Gastrocnemius medialis (tissue), 4 donors: Measurements from ENCODE around the gene MAN1A2. TPM values are rescaled to one million over a fixed set of nuclear protein-coding genes. Genes with fewer than 3 reads are reported as not detected.
"Not testable (repeated sequence)": the region's sequence is repeated elsewhere in the genome, so short reads cannot be mapped to it uniquely, and the experiment has no call there.

ENCODE experiments used
- ATAC-seq, 2 donors: fragments of 150-250 bp; one replicate each; pipeline ENCODE4 v1.9.1; 2016
- DNase-seq, 2 donors: peaks; one replicate each; pipeline ENCODE4 v3.0.0-alpha.2; 2019
- H3K27ac ChIP-seq, 4 donors: fragments of 200-600 bp; sonication (generic); 1 replicate in 1 of 4; 2 replicates in 3 of 4; pipeline ENCODE4 v1.5.1; 2016 to 2018; ENCODE audit warnings: mild to moderate bottlenecking in 2 of 4, moderate library complexity in 1 of 4
- H3K27me3 ChIP-seq, 3 donors: fragments of 200-600 bp; sonication (generic) in 2 of 3; 1 replicate in 1 of 3; 2 replicates in 2 of 3; pipeline versions ENCODE4 v1.5.1 to v1.6.0; 2016 to 2019; ENCODE audit warnings: mild to moderate bottlenecking in 1 of 3, moderate library complexity in 1 of 3
- H3K36me3 ChIP-seq, 2 donors: fragments of 200-600 bp; sonication (generic) in 1 of 2; one replicate each; pipeline ENCODE4 v1.5.1; 2017 to 2018
- H3K4me1 ChIP-seq, 2 donors: fragments of 200-600 bp; sonication (generic) in 1 of 2; one replicate each; pipeline ENCODE4 v1.5.1; 2016 to 2017; ENCODE audit warnings: mild to moderate bottlenecking in 2 of 2
- H3K4me3 ChIP-seq, 4 donors: fragments of 200-600 bp; sonication (generic) in 3 of 4; 1 replicate in 1 of 4; 2 replicates in 3 of 4; pipeline ENCODE4 v1.5.1; 2016 to 2019; ENCODE audit warnings: mild to moderate bottlenecking in 2 of 4
- H3K9me3 ChIP-seq, 3 donors: fragments of 200-600 bp; sonication (generic) in 2 of 3; 1 replicate in 1 of 3; 2 replicates in 2 of 3; pipeline ENCODE4 v1.5.1; 2016 to 2019
- POLR2A ChIP-seq, 2 donors: fragments of 450-650 bp; IDR thresholded peaks; one replicate each; pipeline ENCODE4 v1.6.1; 2017; ENCODE audit warnings: antibody characterized with exemption in 2 of 2, mild to moderate bottlenecking in 2 of 2, moderate library complexity in 2 of 2
- in situ Hi-C, 4 donors: fragments of 200-750 bp; cut with MboI; loops; one replicate each; pipeline versions ENCODE4 v1.15.0 to v1.8.0; 2017; ENCODE audit warnings: low sequenced_read_pairs in 4 of 4
- intact Hi-C: fragments of 100-400 bp; cut with DNase I; formaldehyde crosslinking; loops from one replicate; pipeline ENCODE4 v1.15.1; 2023; ENCODE audit warnings: low total_unique reads
- total RNA-seq, 4 donors: library from RNA; depleted of rRNA; stranded (reverse); fragments of >200 nt; gene quantifications; one replicate each; pipeline versions ENCODE4 v1.1.0 to v1.2.3, GENCODE V29; 2016
- TF ChIP-seq, protein P1 (sequence below), 5 experiments: fragments of 450-650 bp in 3 of 5; fragments of 200-600 bp in 2 of 5; sonication (generic) in 2 of 5; IDR thresholded peaks in 4 of 5; conservative IDR thresholded peaks in 1 of 5; 1 replicate in 4 of 5; 2 replicates in 1 of 5; pipeline ENCODE4 v1.5.1; 2016 to 2019; ENCODE audit warnings: antibody characterized with exemption in 5 of 5, mild to moderate bottlenecking in 3 of 5, moderate library complexity in 3 of 5

The MAN1A2 gene
- total RNA-seq, 4 donors from 2014 or later = 14.9 to 37.0 (median 28.3) TPM

- TF ChIP-seq, protein P1, sequence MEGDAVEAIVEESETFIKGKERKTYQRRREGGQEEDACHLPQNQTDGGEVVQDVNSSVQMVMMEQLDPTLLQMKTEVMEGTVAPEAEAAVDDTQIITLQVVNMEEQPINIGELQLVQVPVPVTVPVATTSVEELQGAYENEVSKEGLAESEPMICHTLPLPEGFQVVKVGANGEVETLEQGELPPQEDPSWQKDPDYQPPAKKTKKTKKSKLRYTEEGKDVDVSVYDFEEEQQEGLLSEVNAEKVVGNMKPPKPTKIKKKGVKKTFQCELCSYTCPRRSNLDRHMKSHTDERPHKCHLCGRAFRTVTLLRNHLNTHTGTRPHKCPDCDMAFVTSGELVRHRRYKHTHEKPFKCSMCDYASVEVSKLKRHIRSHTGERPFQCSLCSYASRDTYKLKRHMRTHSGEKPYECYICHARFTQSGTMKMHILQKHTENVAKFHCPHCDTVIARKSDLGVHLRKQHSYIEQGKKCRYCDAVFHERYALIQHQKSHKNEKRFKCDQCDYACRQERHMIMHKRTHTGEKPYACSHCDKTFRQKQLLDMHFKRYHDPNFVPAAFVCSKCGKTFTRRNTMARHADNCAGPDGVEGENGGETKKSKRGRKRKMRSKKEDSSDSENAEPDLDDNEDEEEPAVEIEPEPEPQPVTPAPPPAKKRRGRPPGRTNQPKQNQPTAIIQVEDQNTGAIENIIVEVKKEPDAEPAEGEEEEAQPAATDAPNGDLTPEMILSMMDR (IDR thresholded peaks at IDR 0.05 in 4 of 5, conservative IDR thresholded peaks at IDR 0.05 in 1 of 5) = no peak
- TF ChIP-seq POLR2A (IDR thresholded peaks at IDR 0.05) = no peak
- Histone ChIP-seq H3K9me3 (no peaks in the 10 kb centered on the region), H3K27me3 (no peaks in the 10 kb centered on the region), H3K27ac (no peak overlapping the region), H3K36me3 (no peaks in the 10 kb centered on the region), H3K4me1 (no peaks in the 10 kb centered on the region), H3K4me3 (no peak overlapping the region)
- intact Hi-C loops (no loop called here), in situ Hi-C loops (no loop called here)
- no peak for ATAC-seq
- DNase-seq = no peak
Measured at GRCh38 chr1:117433943-117434342, 66.7 kb downstream of the MAN1A2 start.

- no peaks in the 10 kb centered on the region for H3K4me1 ChIP-seq
- TF ChIP-seq, protein P1 (IDR thresholded peaks at IDR 0.05 in 4 of 5, conservative IDR thresholded peaks at IDR 0.05 in 1 of 5) = no peak
- no peak for TF ChIP-seq POLR2A (IDR thresholded peaks at IDR 0.05)
- no peaks in the 10 kb centered on the region for H3K9me3 ChIP-seq
- no peaks in the 10 kb centered on the region for H3K36me3 ChIP-seq
- H3K4me3 ChIP-seq = no peak overlapping the region
- no peak overlapping the region for H3K27ac ChIP-seq
- no peak for DNase-seq
- no peaks in the 10 kb centered on the region for H3K27me3 ChIP-seq
- in situ Hi-C loops = no loop called here
- no peak for ATAC-seq
- intact Hi-C loops = no loop called here
Measured at GRCh38 chr1:117436513-117436912, 69.3 kb downstream of the MAN1A2 start.

DNA sequence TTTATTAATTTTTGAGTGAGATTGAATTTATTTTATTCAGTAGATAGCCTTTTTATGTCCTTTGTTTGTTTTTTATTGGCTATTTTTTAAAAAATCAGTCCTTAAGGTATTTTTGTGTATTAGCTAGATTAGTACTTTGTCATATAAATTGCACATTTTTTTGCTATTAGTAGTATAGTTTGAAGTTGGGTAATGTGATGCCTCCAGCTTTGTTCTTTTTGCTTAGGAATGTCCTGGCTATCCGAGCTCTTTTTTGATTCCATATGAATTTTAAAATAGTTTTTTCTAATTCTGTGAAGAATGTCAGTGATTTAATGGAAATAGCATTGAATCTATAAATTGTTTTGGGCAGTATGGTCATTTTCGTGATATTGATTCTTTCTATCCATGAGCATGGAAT lies 80.4 kb downstream of the MAN1A2 start:
- ATAC-seq = no peak
- intact Hi-C loops = no loop called here
- TF ChIP-seq, protein P1 (IDR thresholded peaks at IDR 0.05 in 4 of 5, conservative IDR thresholded peaks at IDR 0.05 in 1 of 5) = no peak
- no peak for TF ChIP-seq POLR2A (IDR thresholded peaks at IDR 0.05)

GRCh38 chr1:117452216-117452615 lies 85.0 kb downstream of the MAN1A2 start:
- H3K27me3 ChIP-seq = no peaks in the 10 kb centered on the region
- no peak for DNase-seq
- no peak for ATAC-seq
- no peak for TF ChIP-seq POLR2A (IDR thresholded peaks at IDR 0.05)
- TF ChIP-seq, protein P1 (IDR thresholded peaks at IDR 0.05 in 4 of 5, conservative IDR thresholded peaks at IDR 0.05 in 1 of 5) = no peak
- H3K9me3 ChIP-seq = no peaks in the 10 kb centered on the region
- H3K27ac ChIP-seq = no peak overlapping the region
- H3K4me1 ChIP-seq = no peaks in the 10 kb centered on the region
- intact Hi-C loops = no loop called here
- peaks cover 0 to 5% of the 10 kb centered on the region in 2 donors for H3K36me3 ChIP-seq
- in situ Hi-C loops = no loop called here
- no peak overlapping the region for H3K4me3 ChIP-seq

More for the DNA sequence above, 80.4 kb downstream of the MAN1A2 start:
- Histone ChIP-seq H3K27me3 (no peaks in the 10 kb centered on the region), H3K4me1 (peaks cover 0 to 3% of the 10 kb centered on the region in 2 donors), H3K27ac (no peak overlapping the region), H3K4me3 (no peak overlapping the region), H3K9me3 (no peaks in the 10 kb centered on the region), H3K36me3 (no peaks in the 10 kb centered on the region)
- DNase-seq = no peak
- in situ Hi-C loops = no loop called here

DNA sequence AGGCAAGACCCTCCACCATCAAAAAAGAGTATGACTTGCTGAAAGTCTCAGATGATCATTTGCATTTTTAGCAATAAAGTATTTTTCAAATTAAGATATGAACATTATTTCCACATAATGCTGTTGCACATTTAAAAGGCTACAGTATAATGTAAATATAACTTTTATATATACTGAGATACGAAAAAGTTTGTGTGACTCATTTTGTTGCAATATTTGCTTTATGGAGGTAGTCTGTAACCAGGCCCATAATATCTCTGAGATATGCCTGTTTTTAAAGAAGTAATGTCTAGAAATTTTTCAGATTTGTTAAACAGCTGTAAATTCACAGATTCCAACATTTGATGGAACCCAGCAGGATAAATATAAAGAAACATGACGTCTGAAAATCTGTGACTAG lies 86.7 kb downstream of the MAN1A2 start:
- intact Hi-C loops (no loop called here), in situ Hi-C loops (no loop called here)
- Histone ChIP-seq H3K36me3 (peaks cover 0 to 5% of the 10 kb centered on the region in 2 donors), H3K27me3 (no peaks in the 10 kb centered on the region), H3K4me3 (no peak overlapping the region), H3K9me3 (no peaks in the 10 kb centered on the region), H3K27ac (no peak overlapping the region), H3K4me1 (no peaks in the 10 kb centered on the region)
- DNase-seq (no peak), ATAC-seq (no peak)
- TF ChIP-seq, protein P1 (IDR thresholded peaks at IDR 0.05 in 4 of 5, conservative IDR thresholded peaks at IDR 0.05 in 1 of 5) = no peak
- TF ChIP-seq POLR2A (IDR thresholded peaks at IDR 0.05) = no peak

- ATAC-seq, H3K27ac ChIP-seq, H3K4me3 ChIP-seq, H3K4me1 ChIP-seq, H3K36me3 ChIP-seq, H3K9me3 ChIP-seq, intact Hi-C loops, in situ Hi-C loops, H3K27me3 ChIP-seq, DNase-seq: not testable (repeated sequence)
Measured at GRCh38 chr1:117458410-117458809, 91.2 kb downstream of the MAN1A2 start.
